Heart left ventricle (tissue), 16 donors: ENCODE results near the gene UNC45A. TPM values are rescaled to one million over a fixed set of nuclear protein-coding genes. Genes with fewer than 3 reads are reported as not detected.

Source experiments
- ATAC-seq, 4 donors: fragments of 200-7000 bp; cut with Tn5 transposase; one replicate each; pipeline ENCODE4 v1.9.1; 2020 to 2022; ENCODE audit warnings: moderate library complexity in 4 of 4, mild to moderate bottlenecking in 3 of 4, moderate number of reproducible peaks in 1 of 4
- DNase-seq, 5 donors: peaks; one replicate each; pipeline ENCODE4 v3.0.0-alpha.2; 2020
- H3K27ac ChIP-seq, 12 donors: fragments of 200-600 bp; sonication (generic) in 4 of 12; one replicate each; pipeline versions ENCODE4 v1.5.0 to v1.8.0; 2016 to 2022; ENCODE audit warnings: mild to moderate bottlenecking in 2 of 12
- H3K27me3 ChIP-seq, 9 donors: fragments of 200-600 bp; sonication (generic) in 2 of 9; one replicate each; pipeline versions ENCODE4 v1.5.1 to v1.8.0; 2016 to 2022; ENCODE audit warnings: mild to moderate bottlenecking in 3 of 9
- H3K36me3 ChIP-seq, 9 donors: fragments of 200-600 bp; sonication (generic) in 2 of 9; one replicate each; pipeline versions ENCODE4 v1.5.0 to v1.8.0; 2018 to 2022; ENCODE audit warnings: mild to moderate bottlenecking in 2 of 9
- H3K4me1 ChIP-seq, 12 donors: fragments of 200-600 bp; sonication (generic) in 4 of 12; one replicate each; pipeline versions ENCODE4 v1.5.0 to v1.8.0; 2016 to 2022; ENCODE audit warnings: mild to moderate bottlenecking in 3 of 12
- H3K4me3 ChIP-seq, 12 donors: fragments of 200-600 bp; sonication (generic) in 4 of 12; one replicate each; pipeline versions ENCODE4 v1.5.0 to v1.8.0; 2017 to 2022; ENCODE audit warnings: mild to moderate bottlenecking in 9 of 12, moderate library complexity in 4 of 12
- H3K9me3 ChIP-seq, 12 donors: fragments of 200-600 bp; sonication (generic) in 4 of 12; one replicate each; pipeline versions ENCODE4 v1.5.0 to v1.8.0; 2016 to 2022; ENCODE audit warnings: mild to moderate bottlenecking in 1 of 12
- CTCF ChIP-seq, 12 donors: fragments of 200-600 bp; sonication (generic) in 4 of 12; IDR thresholded peaks; one replicate each; pipeline versions ENCODE4 v1.5.0 to v1.8.0; 2018 to 2022; ENCODE audit warnings: antibody characterized with exemption in 12 of 12, mild to moderate bottlenecking in 5 of 12
- POLR2A ChIP-seq, 2 donors: fragments of 450-650 bp; IDR thresholded peaks; one replicate each; pipeline ENCODE4 v1.6.1; 2017; ENCODE audit warnings: antibody characterized with exemption in 2 of 2, mild to moderate bottlenecking in 2 of 2, moderate library complexity in 2 of 2
- WGBS, 4 donors: extraction: QIAGEN DNeasy Blood & Tissue Kit in 2 of 4; methylation state at CpG; one replicate each; pipeline versions ENCODE4 v1.1.5 to v1.1.7; 2013 to 2018; 5-methylcytosine and 5-hydroxymethylcytosine counted together
- intact Hi-C, 10 donors: fragments of 100-400 bp; cut with DNase I; formaldehyde crosslinking; loops; one replicate each; pipeline versions ENCODE4 v1.11.1 to v1.14.2; 2022
- polyA plus RNA-seq, 2 donors: library from polyadenylated mRNA; stranded (reverse); fragments of 200-250 nt; gene quantifications; one replicate each; pipeline ENCODE4 v1.2.3, GENCODE V29; 2013
- total RNA-seq, 9 donors: library from RNA; depleted of rRNA in 2 of 9; stranded (reverse); fragments of >200 nt in 2 of 9; fragmentation: NEBNext Ultra II Directional in 3 of 9; extraction: Animal tissue kit (Norgen Biotek cat#: 25700) in 3 of 9; gene quantifications; one replicate each; pipeline versions ENCODE4 v1.1.0 to v1.2.4, GENCODE V29; 2016 to 2023
- donor health status: ischemic (EF 13 %, LVEDD 7.1; RV severe dilation, severe dysfunction).
- donor health status: healthy with polysubstance abuse.
- donor health status: DM: no; HTN: yes; CAD: no.
- donor health status: DM: no; HTN: no; CAD: no.
- donor health status: ischemic (EF 25% LVEDD 6.9; RV normal size, moderate dysfunction).
- donor health status: ischemic (EF 25% LVEDD 5.7; RV mildly dilated, moderate dysfunction).
- donor health status: healthy.
- donor health status: DM: yes; HTN: yes; CAD: no.
- donor health status: ischemic (EF 35%, LVEDD 5.7; RV mildly dilated, moderate dysfunction).
- donor health status: nonischemic (EF 11% LVEDD 7.7; RV severe dilation, severe dysfunction).
- donor health status: DM: yes; HTN: yes; CAD: no.
- donor health status: PGD.
- donor health status: ischemic (EF 29% LVEDD 5.4; RV normal size, mild dysfunction).
- donor health status: nonischemic (EF 23%, LVEDD 6.1; RV moderate dilation, normal function).

Gene UNC45A
- total and polyA plus RNA-seq, 11 donors: 12.0 to 34.0 (median 21.9) TPM

- intact Hi-C loops: no loop called here
Measured at GRCh38 chr15:90968434-90968833, 33.3 kb downstream of the UNC45A start.

GRCh38 chr15:90970274-90970673, 35.2 kb downstream of the UNC45A start:
- ATAC-seq: no peak
- peaks cover 0 to 63% (median 17%) of the 10 kb centered on the region in 9 donors for H3K36me3 ChIP-seq
- WGBS, 4 donors: 88 to 93% (median 91%) methylated on average over 7 of the region's 7 CpGs

More at GRCh38 chr15:90968434-90968833, 33.3 kb downstream of the UNC45A start:
- no peaks in the 10 kb centered on the region for H3K27me3 ChIP-seq
- no peaks in the 10 kb centered on the region for H3K9me3 ChIP-seq
- no peaks in the 10 kb centered on the region for H3K4me1 ChIP-seq
- no peak for TF ChIP-seq POLR2A (IDR thresholded peaks at IDR 0.05)
- TF ChIP-seq CTCF (IDR thresholded peaks at IDR 0.05): no peak
- no peak overlapping the region for H3K27ac ChIP-seq
- peaks cover 0 to 70% (median 31%) of the 10 kb centered on the region in 9 donors for H3K36me3 ChIP-seq
- no peak overlapping the region for H3K4me3 ChIP-seq
- ATAC-seq: no peak
- 90 to 100% (median 96%) methylated on average over 1 of the region's 1 CpG for WGBS, 4 donors
- no peak for DNase-seq

GRCh38 chr15:90972133-90972532, 37.0 kb downstream of the UNC45A start:
- H3K4me1 ChIP-seq: no peaks in the 10 kb centered on the region
- peaks cover 0 to 61% (median 3%) of the 10 kb centered on the region in 9 donors for H3K36me3 ChIP-seq

More at GRCh38 chr15:90970274-90970673, 35.2 kb downstream of the UNC45A start:
- intact Hi-C loops: no loop called here
- Histone ChIP-seq H3K27me3 (no peaks in the 10 kb centered on the region), H3K4me1 (no peaks in the 10 kb centered on the region), H3K27ac (no peak overlapping the region), H3K9me3 (no peaks in the 10 kb centered on the region), H3K4me3 (no peak overlapping the region)
- DNase-seq: no peak
- no peak for TF ChIP-seq CTCF (IDR thresholded peaks at IDR 0.05)
- no peak for TF ChIP-seq POLR2A (IDR thresholded peaks at IDR 0.05)

GRCh38 chr15:90974216-90974615, 39.1 kb downstream of the UNC45A start:
- Histone ChIP-seq H3K4me3 (no peak overlapping the region), H3K36me3 (peaks cover 0 to 56% (median 0%) of the 10 kb centered on the region in 9 donors), H3K27ac (no peak overlapping the region), H3K27me3 (no peaks in the 10 kb centered on the region), H3K4me1 (no peaks in the 10 kb centered on the region), H3K9me3 (no peaks in the 10 kb centered on the region)
- DNase-seq: no peak
- 95 to 96% (median 96%) methylated on average over 20 to 21 of the region's 21 CpGs for WGBS, 4 donors
- no peak for ATAC-seq
- TF ChIP-seq CTCF (IDR thresholded peaks at IDR 0.05) (no peak), POLR2A (IDR thresholded peaks at IDR 0.05) (no peak)
- intact Hi-C loops: no loop called here

More at GRCh38 chr15:90972133-90972532, 37.0 kb downstream of the UNC45A start:
- WGBS, 4 donors: 83 to 97% (median 90%) methylated on average over 5 of the region's 5 CpGs
- Histone ChIP-seq H3K9me3 (no peaks in the 10 kb centered on the region), H3K27me3 (no peaks in the 10 kb centered on the region), H3K27ac (no peak overlapping the region), H3K4me3 (no peak overlapping the region)
- ATAC-seq (no peak), DNase-seq (no peak)
- TF ChIP-seq CTCF (IDR thresholded peaks at IDR 0.05) (no peak), POLR2A (IDR thresholded peaks at IDR 0.05) (no peak)
- intact Hi-C loops: no loop called here
